GM12872 (cell line): Measurements from ENCODE around the gene SUMF2.

Source experiments
- TF ChIP-seq, protein P1 (sequence below): IDR thresholded peaks from 3 replicates; pipeline ENCODE4 v1.5.1; 2011; ENCODE audit warnings: low read depth, mild to moderate bottlenecking, low read length, moderate library complexity; ENCODE audit not compliant: insufficient read depth

SUMF2 gene

DNA sequence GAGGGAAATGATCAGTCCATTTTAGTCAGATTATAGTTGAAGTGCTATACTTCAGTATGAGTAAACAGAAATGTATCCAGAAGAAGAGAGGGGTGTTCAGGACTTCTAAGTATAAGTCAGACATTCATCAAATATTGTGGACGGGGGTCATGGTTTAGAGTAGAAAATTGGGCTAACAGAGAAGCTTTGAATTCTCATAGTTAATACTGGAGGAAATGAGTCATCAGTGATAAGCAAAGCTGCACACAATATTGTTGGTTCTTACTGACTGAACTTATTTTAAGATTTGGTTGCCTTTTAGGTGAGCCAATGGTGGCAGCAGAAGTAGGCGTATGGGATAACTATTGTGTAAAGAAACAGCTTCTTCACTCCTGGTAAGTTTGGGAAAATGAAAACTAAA, 1.7 kb upstream of the SUMF2 start:
- TF ChIP-seq, protein P1, sequence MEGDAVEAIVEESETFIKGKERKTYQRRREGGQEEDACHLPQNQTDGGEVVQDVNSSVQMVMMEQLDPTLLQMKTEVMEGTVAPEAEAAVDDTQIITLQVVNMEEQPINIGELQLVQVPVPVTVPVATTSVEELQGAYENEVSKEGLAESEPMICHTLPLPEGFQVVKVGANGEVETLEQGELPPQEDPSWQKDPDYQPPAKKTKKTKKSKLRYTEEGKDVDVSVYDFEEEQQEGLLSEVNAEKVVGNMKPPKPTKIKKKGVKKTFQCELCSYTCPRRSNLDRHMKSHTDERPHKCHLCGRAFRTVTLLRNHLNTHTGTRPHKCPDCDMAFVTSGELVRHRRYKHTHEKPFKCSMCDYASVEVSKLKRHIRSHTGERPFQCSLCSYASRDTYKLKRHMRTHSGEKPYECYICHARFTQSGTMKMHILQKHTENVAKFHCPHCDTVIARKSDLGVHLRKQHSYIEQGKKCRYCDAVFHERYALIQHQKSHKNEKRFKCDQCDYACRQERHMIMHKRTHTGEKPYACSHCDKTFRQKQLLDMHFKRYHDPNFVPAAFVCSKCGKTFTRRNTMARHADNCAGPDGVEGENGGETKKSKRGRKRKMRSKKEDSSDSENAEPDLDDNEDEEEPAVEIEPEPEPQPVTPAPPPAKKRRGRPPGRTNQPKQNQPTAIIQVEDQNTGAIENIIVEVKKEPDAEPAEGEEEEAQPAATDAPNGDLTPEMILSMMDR = no peak

DNA sequence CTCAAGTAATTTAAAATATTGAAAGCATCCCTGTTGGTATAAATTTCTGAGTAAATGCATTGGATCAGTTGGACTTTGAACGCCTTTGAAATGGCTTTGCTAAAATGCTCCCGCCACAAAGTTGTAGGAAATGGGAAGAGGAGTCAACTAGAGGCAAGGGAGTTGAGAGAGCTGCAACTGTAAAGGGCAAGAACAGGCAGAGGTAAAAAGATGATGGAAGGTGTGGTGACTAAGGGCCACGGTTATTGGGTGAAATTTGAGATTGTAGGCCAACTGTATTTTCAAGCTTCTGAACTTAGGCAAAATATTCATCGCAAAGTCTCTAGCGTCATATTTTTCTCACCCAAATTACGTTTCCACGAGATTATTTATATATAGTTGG, 595 bp upstream of the SUMF2 start:
- TF ChIP-seq, protein P1 = no peak

DNA sequence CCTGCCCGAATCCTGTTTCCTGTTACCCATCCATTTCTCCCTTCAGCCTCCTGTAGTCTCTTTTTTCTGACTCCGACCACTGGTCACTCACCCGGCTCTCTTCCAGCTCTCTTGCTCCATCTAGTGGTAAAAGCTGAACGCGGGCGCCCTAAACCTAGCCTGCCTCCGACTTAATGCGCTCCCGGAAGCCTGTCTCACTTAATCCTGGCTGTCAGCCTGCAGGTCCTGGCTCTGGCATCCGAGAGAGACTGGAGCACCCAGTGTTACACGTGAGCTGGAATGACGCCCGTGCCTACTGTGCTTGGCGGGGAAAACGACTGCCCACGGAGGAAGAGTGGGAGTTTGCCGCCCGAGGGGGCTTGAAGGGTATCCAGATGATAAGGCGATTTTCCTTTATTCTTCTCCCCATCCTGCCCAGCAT, 10.3 kb downstream of the SUMF2 start:
- TF ChIP-seq, protein P1 = peak; percentile 86

DNA sequence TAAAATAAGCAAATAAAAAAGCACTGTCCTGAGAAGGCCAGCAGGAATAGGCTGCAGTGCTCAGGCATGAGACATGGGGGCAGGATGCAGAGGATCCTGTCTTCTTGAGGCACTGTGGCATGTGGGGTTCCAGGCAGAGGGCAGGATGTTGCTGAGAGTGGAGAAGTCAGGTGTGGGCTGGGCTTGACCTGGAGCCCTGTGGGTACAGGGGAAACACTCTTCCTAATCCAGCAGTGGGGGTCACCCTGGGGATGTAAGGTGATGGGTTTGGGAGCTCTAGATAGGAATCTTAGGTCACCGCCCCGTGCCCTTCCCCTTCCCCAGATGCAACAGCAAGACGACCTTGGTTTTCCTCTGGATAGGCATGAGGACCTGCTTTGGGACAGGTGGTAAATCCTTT, 13.6 kb downstream of the SUMF2 start:
- TF ChIP-seq, protein P1 = no peak

DNA sequence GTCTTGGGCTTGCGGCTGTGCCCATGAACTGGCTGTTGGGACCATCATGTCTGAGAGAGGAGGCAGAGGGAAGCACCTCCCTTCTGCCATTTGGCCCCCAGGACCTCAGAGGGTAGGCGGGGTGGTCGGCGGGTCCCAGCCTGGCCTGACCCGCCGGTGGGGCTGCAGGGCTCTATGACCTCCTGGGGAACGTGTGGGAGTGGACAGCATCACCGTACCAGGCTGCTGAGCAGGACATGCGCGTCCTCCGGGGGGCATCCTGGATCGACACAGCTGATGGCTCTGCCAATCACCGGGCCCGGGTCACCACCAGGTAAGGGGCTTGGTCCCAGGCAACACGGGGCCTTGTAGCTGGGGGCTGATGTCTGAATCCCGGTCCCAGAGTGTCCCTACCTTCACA, 14.1 kb downstream of the SUMF2 start:
- TF ChIP-seq, protein P1 = no peak

DNA sequence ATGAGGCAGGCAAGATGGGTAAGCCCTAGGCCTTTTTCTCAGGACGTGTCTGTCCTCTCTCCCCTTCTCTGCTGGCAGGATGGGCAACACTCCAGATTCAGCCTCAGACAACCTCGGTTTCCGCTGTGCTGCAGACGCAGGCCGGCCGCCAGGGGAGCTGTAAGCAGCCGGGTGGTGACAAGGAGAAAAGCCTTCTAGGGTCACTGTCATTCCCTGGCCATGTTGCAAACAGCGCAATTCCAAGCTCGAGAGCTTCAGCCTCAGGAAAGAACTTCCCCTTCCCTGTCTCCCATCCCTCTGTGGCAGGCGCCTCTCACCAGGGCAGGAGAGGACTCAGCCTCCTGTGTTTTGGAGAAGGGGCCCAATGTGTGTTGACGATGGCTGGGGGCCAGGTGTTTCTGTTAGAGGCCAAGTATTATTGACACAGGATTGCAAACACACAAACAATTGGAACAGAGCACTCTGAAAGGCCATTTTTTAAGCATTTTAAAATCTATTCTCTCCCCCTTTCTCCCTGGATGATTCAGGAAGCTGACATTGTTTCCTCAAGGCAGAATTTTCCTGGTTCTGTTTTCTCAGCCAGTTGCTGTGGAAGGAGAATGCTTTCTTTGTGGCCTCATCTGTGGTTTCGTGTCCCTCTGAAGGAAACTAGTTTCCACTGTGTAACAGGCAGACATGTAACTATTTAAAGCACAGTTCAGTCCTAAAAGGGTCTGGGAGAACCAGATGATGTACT, 15.5 kb downstream of the SUMF2 start:
- TF ChIP-seq, protein P1 = no peak

DNA sequence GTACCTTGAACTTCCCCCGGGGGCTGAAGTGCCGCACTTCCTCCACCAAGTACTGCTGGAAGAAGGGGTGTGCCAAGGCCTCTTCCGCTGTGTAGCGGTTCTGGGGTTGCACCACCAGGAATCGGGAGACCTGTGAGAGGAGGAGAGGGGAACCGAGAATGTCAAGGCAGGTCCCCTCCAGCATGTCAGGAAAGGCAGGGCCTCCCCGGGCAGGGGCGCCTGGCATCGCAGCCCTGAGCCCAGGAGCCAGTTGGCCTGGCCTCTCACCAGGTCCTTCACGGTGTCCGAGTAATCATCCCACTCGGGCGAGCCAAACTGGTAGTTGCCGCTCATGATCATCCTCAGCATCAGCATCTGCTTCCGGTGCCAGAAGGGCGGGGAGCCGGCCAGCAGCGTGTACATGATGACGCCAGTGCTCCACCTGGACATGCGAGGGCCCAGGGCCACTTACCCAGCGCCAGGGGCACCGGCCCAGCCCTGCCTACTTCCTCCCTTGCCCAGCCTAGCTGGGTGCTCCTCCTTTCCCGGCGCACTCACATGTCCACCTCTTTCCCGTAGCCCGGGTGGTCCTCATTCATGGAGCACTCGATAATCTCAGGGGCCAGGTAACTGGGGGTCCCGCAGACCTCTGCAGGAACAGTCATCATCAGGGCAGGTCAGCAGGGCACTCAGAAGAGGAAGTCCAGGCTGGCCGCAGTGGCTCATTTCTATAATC, 17.7 kb downstream of the SUMF2 start:
- TF ChIP-seq, protein P1 = no peak
